Spleen (tissue), 11 donors: Measurements from ENCODE around the gene SLC35E4. TPM values are rescaled to one million over a fixed set of nuclear protein-coding genes. Genes with fewer than 3 reads are reported as not detected.
"Not testable (repeated sequence)": the region's sequence is repeated elsewhere in the genome, so short reads cannot be mapped to it uniquely, and the experiment has no call there.

ENCODE experiments used
- DNase-seq: peaks from one replicate; pipeline ENCODE4 v3.0.0-alpha.2; 2020
- H3K27ac ChIP-seq, 8 donors: fragments of 200-600 bp; sonication (generic) in 7 of 8; 1 replicate in 4 of 8; 2 replicates in 4 of 8; pipeline versions ENCODE4 v1.5.0 to v1.8.0; 2016 to 2021; ENCODE audit warnings: inconsistent platforms in 4 of 8, mild to moderate bottlenecking in 4 of 8, moderate library complexity in 1 of 8
- H3K27me3 ChIP-seq, 7 donors: fragments of 200-600 bp; sonication (generic) in 6 of 7; replicated peaks in 1 of 7; 1 replicate in 4 of 7; 2 replicates in 3 of 7; pipeline versions ENCODE4 v1.5.0 to v1.8.0; 2016 to 2021; ENCODE audit warnings: inconsistent platforms in 3 of 7, mild to moderate bottlenecking in 1 of 7
- H3K36me3 ChIP-seq, 6 donors: fragments of 200-600 bp; sonication (generic) in 5 of 6; 1 replicate in 4 of 6; 2 replicates in 2 of 6; pipeline versions ENCODE4 v1.5.0 to v1.8.0; 2016 to 2021; ENCODE audit warnings: inconsistent platforms in 2 of 6
- H3K4me1 ChIP-seq, 6 donors: fragments of 200-600 bp; sonication (generic) in 5 of 6; 1 replicate in 3 of 6; 2 replicates in 3 of 6; pipeline versions ENCODE4 v1.5.0 to v1.8.0; 2016 to 2021; ENCODE audit warnings: inconsistent platforms in 3 of 6
- H3K4me3 ChIP-seq, 8 donors: fragments of 200-600 bp; sonication (generic) in 7 of 8; 1 replicate in 4 of 8; 2 replicates in 4 of 8; pipeline versions ENCODE4 v1.5.0 to v1.8.0; 2016 to 2021; ENCODE audit warnings: inconsistent platforms in 4 of 8, mild to moderate bottlenecking in 4 of 8, moderate library complexity in 2 of 8
- H3K9me3 ChIP-seq, 8 donors: fragments of 200-600 bp; sonication (generic) in 7 of 8; 1 replicate in 4 of 8; 2 replicates in 4 of 8; pipeline versions ENCODE4 v1.5.0 to v1.8.0; 2016 to 2021; ENCODE audit warnings: inconsistent platforms in 4 of 8
- POLR2A ChIP-seq, 3 donors: fragments of 450-650 bp; IDR thresholded peaks; one replicate each; pipeline ENCODE4 v1.5.1; 2017; ENCODE audit warnings: antibody characterized with exemption in 3 of 3, mild to moderate bottlenecking in 1 of 3
- POLR2AphosphoS5 ChIP-seq, 3 donors: sonication (generic); formaldehyde crosslinking; IDR thresholded peaks; one replicate each; pipeline ENCODE4 v1.5.1; 2017; ENCODE audit warnings: antibody characterized with exemption in 3 of 3
- WGBS, 5 donors: extraction: QIAGEN DNeasy Blood & Tissue Kit in 3 of 5; methylation state at CpG; one replicate each; pipeline versions ENCODE4 v1.1.5 to v1.1.7; 2013 to 2018; 5-methylcytosine and 5-hydroxymethylcytosine counted together
- intact Hi-C: fragments of 100-400 bp; cut with DNase I; formaldehyde crosslinking; loops from one replicate; pipeline ENCODE4 v1.15.0; 2023; ENCODE audit warnings: low total_unique reads
- polyA plus RNA-seq, 3 donors: library from polyadenylated mRNA; stranded (reverse); fragments of 200-250 nt; gene quantifications; one replicate each; pipeline ENCODE4 v1.2.1, GENCODE V29; 2013
- total RNA-seq, 7 donors: library from RNA; depleted of rRNA in 3 of 7; stranded (reverse); fragments of >200 nt in 3 of 7; fragmentation: NEBNext Ultra II Directional in 4 of 7; extraction: Animal tissue kit (Norgen Biotek cat#: 25700) in 4 of 7; gene quantifications; one replicate each; pipeline versions ENCODE4 v1.1.0 to v1.2.1, GENCODE V29; 2016 to 2021
- TF ChIP-seq, protein P1 (sequence below), 11 experiments: fragments of 200-600 bp in 7 of 11; fragments of 450-650 bp in 4 of 11; sonication (generic) in 4 of 11; IDR thresholded peaks in 8 of 11; conservative IDR thresholded peaks in 3 of 11; 1 replicate in 7 of 11; 2 replicates in 4 of 11; pipeline versions ENCODE4 v1.4.0 to v1.8.0; 2016 to 2021; ENCODE audit warnings: antibody characterized with exemption in 11 of 11, inconsistent platforms in 4 of 11, mild to moderate bottlenecking in 1 of 11
- donor health status: healthy with polysubstance abuse.
- donor health status: DM: no; HTN: no; CAD: no; lungs with moderate emphysema.
- donor health status: DM: no; HTN: no; CAD: no.
- donor health status: Bipolar disorder and iron deficiency.
- donor health status: healthy.
- donor health status: DM: no; HTN: no; CAD: no.
- donor health status: DM: yes; HTN: yes; CAD: no.

SLC35E4 gene
- total and polyA plus RNA-seq, 10 donors: 0.37 to 6.7 (median 2.8) TPM

DNA sequence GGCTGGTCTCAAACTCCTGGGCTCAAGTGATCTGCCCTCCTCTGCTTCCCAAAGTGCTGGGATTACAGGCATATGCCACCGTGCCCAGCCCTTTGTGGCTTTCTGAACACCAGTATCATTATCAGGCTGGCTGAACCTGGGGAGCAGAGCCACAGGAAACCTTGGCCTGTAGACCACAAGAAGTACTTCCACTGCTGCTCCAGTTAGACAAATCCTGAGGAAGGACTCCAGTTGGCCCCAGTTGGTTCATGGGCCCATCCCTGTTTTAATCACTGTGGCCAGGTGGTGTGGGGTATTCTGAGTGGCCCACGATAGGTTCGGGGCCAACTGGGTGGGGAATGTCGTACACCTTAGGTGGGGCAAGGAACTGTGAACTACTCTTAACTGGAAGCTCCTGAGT lies 37.6 kb downstream of the SLC35E4 start:
- intact Hi-C loops: no loop called here
- no peak overlapping the region for H3K27ac ChIP-seq
- H3K4me3 ChIP-seq: no peak overlapping the region
- 77 to 86% (median 80%) methylated on average over 3 to 4 of the region's 4 CpGs for WGBS, 5 donors
- TF ChIP-seq POLR2A (IDR thresholded peaks at IDR 0.05): no peak
- no peak for TF ChIP-seq POLR2AphosphoS5 (IDR thresholded peaks at IDR 0.05)
- TF ChIP-seq, protein P1, sequence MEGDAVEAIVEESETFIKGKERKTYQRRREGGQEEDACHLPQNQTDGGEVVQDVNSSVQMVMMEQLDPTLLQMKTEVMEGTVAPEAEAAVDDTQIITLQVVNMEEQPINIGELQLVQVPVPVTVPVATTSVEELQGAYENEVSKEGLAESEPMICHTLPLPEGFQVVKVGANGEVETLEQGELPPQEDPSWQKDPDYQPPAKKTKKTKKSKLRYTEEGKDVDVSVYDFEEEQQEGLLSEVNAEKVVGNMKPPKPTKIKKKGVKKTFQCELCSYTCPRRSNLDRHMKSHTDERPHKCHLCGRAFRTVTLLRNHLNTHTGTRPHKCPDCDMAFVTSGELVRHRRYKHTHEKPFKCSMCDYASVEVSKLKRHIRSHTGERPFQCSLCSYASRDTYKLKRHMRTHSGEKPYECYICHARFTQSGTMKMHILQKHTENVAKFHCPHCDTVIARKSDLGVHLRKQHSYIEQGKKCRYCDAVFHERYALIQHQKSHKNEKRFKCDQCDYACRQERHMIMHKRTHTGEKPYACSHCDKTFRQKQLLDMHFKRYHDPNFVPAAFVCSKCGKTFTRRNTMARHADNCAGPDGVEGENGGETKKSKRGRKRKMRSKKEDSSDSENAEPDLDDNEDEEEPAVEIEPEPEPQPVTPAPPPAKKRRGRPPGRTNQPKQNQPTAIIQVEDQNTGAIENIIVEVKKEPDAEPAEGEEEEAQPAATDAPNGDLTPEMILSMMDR (IDR thresholded peaks at IDR 0.05 in 8 of 11, conservative IDR thresholded peaks at IDR 0.05 in 3 of 11): no peak
- peaks cover 0 to 9% (median 0%) of the 10 kb centered on the region in 7 donors for H3K27me3 ChIP-seq
- peaks cover 0 to 5% (median 4%) of the 10 kb centered on the region in 6 donors for H3K4me1 ChIP-seq
- no peaks in the 10 kb centered on the region for H3K9me3 ChIP-seq
- no peaks in the 10 kb centered on the region for H3K36me3 ChIP-seq
- DNase-seq: no peak

GRCh38 chr22:30674482-30674881 lies 38.9 kb downstream of the SLC35E4 start:
- Histone ChIP-seq H3K4me1 (peaks cover 0 to 5% (median 0%) of the 10 kb centered on the region in 6 donors), H3K9me3 (no peaks in the 10 kb centered on the region), H3K4me3 (no peak overlapping the region), H3K27ac (no peak overlapping the region), H3K36me3 (no peaks in the 10 kb centered on the region), H3K27me3 (peaks cover 0 to 3% (median 0%) of the 10 kb centered on the region in 7 donors)
- WGBS, 5 donors: 82 to 93% (median 90%) methylated on average over 3 to 6 of the region's 6 CpGs
- no peak for DNase-seq
- TF ChIP-seq, protein P1 (IDR thresholded peaks at IDR 0.05 in 8 of 11, conservative IDR thresholded peaks at IDR 0.05 in 3 of 11): no peak
- no peak for TF ChIP-seq POLR2A (IDR thresholded peaks at IDR 0.05)
- TF ChIP-seq POLR2AphosphoS5 (IDR thresholded peaks at IDR 0.05): no peak
- intact Hi-C loops: no loop called here

GRCh38 chr22:30675436-30675835 lies 39.9 kb downstream of the SLC35E4 start:
- 86 to 96% (median 90%) methylated on average over 9 of the region's 9 CpGs for WGBS, 5 donors

GRCh38 chr22:30676565-30676964 lies 41.0 kb downstream of the SLC35E4 start:
- 72 to 93% (median 85%) methylated on average over 3 of the region's 3 CpGs for WGBS, 5 donors
- intact Hi-C loops, H3K36me3 ChIP-seq, H3K9me3 ChIP-seq, H3K4me3 ChIP-seq, DNase-seq, H3K27me3 ChIP-seq, H3K27ac ChIP-seq: not testable (repeated sequence)
- peaks cover 0 to 19% (median 5%) of the 10 kb centered on the region in 6 donors for H3K4me1 ChIP-seq

More at GRCh38 chr22:30675436-30675835, 39.9 kb downstream of the SLC35E4 start:
- H3K27me3 ChIP-seq: peaks cover 0 to 3% (median 0%) of the 10 kb centered on the region in 7 donors
- no peak overlapping the region for H3K27ac ChIP-seq
- H3K4me3 ChIP-seq: no peak overlapping the region
- H3K36me3 ChIP-seq: no peaks in the 10 kb centered on the region
- TF ChIP-seq POLR2A (IDR thresholded peaks at IDR 0.05) (no peak), POLR2AphosphoS5 (IDR thresholded peaks at IDR 0.05) (no peak)
- TF ChIP-seq, protein P1 (IDR thresholded peaks at IDR 0.05 in 8 of 11, conservative IDR thresholded peaks at IDR 0.05 in 3 of 11): no peak
- peaks cover 0 to 8% (median 2%) of the 10 kb centered on the region in 6 donors for H3K4me1 ChIP-seq
- DNase-seq: no peak
- H3K9me3 ChIP-seq: no peaks in the 10 kb centered on the region
- intact Hi-C loops: no loop called here

GRCh38 chr22:30679895-30680690 lies 44.5 kb downstream of the SLC35E4 start:
- H3K4me3 ChIP-seq, H3K9me3 ChIP-seq, H3K27me3 ChIP-seq, DNase-seq, H3K36me3 ChIP-seq, intact Hi-C loops: not testable (repeated sequence)
- 83 to 88% (median 84%) methylated on average over 12 of the region's 12 CpGs for WGBS, 5 donors
- Histone ChIP-seq H3K27ac (peak overlapping the region in 4 of 8 donors; percentile 38 to 48 (median 45)), H3K4me1 (peaks cover 0 to 19% (median 5%) of the 10 kb centered on the region in 6 donors)
